Mesenteric fat pad (tissue), 1 donor: Measurements from ENCODE around the gene RNFT2. TPM values are rescaled to one million over a fixed set of nuclear protein-coding genes. Genes with fewer than 3 reads are reported as not detected.

ENCODE experiments used
- DNase-seq: peaks from one replicate; pipeline ENCODE4 v3.0.0-alpha.2; 2020; ENCODE audit warnings: low spot score
- total RNA-seq: library from RNA; stranded (reverse); fragmentation: NEBNext Ultra II Directional; extraction: Animal tissue kit (Norgen Biotek cat#: 25700); gene quantifications from one replicate; pipeline ENCODE4 v1.2.1, GENCODE V29; 2021
- donor health status: DM: yes; HTN: yes; CAD: no.

RNFT2 gene
- total RNA-seq, 1 donor from 2014 or later: 2.1 TPM

DNA sequence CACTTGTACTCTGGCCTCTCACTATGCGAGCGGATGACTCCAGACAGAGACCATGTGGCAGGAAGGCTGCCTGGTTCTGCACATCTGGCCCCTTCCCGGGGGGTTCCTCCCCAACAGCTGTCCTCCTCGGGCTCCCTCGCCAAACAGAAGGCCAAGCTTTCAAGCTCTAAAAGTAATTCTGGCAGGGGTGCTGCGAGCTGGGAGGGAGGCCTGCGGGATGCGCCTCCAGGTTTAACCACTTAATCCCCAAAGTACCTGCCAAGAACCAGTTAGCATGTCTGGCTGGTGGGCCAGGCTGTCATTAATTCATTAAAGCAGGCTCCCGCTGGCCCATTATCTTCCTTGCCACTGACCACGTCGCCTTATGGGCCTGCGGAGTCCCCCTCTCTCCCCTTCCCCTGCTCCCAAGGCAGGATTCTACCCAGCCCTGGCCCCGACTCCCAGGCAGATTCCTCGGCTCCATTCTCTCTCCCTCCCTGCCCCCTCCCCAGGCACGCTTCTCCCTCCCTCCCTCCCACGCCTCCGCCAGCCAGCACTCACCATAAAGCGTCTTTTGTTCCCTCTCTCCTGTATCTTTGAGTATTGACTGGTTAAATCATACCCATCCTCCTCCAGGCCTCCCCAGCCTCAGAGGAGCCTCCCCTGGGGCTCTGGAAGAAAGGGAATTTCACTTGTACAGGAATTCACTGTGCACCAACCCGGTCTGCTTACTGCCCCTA lies 138.2 kb downstream of the RNFT2 start:
- DNase-seq: no peak

DNA sequence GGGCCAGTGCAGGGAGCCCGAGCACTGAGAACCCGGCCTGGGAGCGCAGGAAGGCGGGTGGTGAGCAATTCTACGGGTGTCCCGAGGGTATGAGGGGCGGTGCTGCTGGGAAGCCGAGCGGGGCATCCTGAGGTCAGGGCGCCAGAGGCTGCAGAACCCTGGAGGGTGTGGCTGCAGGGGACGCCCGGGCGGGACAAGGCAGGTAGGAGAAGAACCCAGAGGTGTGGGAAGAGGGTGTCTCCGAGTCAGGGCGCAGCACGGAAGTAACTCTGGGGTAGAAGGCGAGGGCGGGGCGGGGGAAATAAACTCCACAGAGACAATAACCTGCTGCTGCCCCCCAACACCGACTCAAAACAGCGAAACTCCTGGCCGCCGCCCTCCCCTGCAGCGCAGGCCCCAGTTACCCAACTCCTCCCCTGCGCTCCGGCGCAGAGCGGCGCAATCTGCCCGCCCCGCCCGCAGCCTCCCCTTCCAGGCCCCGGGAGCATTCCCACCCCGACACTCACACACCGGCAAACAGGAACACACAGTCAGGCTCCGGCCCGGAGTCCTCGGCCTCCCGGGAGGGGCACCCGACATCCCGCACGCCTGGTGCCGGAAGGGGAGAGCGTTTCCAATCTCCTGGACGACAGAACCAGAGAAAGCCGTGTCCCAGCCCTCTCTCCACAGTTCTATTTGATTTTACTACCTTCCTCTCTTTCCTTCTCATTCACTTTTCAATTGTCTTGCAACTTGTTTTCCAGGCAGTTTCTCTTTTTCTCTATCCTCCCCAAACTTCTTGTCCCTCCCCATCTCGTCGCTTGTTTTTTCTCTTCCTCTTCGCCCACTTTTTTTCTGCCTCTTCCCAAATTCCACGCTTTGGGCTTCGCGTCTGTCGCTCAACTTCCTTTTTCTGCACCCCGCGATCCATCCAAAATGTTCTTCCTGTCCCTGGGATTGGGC lies 140.7 kb downstream of the RNFT2 start:
- DNase-seq: no peak

DNA sequence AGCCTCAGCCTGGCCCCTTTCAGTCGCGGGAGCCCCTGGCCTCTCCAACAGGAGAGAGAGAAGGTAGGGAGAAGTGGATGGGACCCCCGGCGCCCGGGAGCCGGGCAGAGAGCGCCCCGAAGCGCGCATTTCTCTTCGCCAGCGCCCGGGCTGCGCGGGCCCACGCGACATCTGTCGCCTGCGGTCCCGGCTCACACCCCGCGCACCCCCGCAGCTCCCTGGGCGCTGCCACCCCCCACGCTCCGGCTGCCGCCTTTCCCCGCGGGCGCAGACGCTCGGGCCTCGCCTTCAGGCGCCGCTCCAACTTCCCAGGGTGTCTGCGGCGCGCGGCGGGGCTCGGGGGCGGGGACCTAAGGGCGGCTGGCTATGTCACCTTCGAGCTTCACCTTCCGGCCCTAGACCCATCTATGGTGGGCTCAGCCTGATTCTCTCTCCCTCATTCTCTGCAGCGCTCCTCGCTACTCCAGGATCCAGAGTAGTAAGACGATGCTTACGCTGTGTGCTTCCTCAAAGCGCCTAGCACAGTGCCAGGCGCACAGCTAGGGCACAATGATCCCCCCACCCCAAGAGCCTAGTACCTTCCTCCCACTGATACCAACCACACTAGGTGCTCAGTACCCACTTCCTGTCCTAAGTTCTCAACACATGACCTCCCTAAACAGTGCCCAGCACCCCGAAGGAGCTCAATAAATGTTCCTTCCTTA lies 141.5 kb downstream of the RNFT2 start:
- DNase-seq: no peak

DNA sequence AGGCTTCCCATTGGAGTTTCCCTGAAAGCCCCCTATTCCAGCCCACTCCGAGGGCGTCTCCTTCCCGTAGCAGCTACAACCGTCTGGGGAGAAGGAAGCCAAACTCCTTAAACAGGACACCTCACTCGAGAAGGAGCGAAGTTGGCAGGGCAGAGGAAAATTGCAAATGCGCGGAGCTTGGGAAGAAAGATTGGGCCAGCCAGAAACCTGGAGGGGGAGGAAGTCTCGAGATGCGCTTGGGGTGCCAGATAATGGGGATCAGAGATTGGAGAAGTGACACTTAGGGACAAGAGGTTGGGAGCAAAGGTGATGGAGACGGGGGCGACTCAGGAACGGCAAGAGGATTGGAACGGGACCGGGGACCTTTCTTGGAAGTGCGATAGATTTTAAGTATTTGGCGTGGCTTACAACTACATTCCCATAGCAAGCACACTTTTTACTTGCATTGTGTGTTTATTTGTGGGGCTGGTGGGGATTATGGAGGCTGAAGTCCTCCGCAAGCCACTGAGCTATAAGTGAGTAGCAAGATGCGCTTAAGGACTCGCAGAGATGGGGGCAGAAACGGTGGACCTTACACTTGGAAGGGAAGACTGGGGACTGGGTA lies 142.2 kb downstream of the RNFT2 start:
- DNase-seq: no peak

DNA sequence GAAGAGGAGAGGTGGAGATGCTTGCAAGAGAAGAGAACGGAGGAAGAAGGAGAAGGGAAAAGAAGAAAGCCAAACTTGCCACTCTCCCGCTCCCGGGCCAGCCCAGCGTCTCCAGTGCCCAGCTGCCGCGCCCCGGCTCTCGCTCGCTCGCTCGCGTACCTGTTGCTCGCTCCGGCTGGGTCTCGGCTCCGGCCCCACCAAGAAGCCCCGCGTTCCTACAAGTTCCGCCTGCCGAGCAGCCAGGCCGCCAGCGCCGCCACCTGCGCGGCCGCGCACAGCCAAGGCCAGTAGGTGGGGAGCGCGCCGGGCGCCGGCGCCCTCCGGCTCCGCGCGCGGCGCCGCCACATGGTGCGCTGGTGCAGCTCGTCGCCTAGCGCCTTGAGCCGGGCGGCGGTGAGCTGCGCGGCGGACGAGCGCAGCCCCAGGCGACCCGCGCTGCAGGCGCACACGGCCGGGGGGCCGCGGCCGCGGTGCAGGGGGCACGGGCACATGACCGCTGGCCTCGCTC lies 142.8 kb downstream of the RNFT2 start:
- no peak for DNase-seq

DNA sequence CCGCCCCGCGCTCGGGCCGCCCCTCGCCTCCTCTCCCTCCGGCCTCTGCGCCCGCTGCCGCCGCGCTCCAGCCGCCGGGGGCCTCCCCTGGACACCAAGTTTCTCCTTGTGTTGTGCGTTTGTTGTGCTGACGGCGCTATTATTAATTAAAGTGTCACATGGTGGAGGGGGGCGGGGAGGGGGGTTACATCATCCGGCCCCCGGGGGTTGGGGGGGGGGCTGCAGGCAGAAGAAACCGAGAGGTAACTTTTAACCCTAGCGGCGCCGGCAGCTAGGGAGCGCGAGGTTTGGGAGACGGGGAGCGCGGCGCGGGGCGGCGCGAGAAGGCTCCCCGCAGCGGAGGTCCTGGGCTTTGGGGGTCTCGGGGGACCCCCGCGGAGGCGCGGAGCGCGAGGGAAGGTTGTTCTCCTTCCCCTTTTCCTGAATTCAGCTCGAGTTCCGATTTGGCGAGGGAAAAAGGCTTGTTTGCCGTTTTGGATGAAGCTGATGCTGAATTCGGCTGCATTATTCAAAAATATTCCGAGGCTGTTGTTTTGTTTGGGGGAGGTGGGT lies 143.3 kb downstream of the RNFT2 start, which contains the start of gene HRK:
Gene HRK, minus strand, starts transcription at position 117 of the 552 bp plus-strand sequence. CDS start 134 bp downstream, outside the sequence.
- no peak for DNase-seq

DNA sequence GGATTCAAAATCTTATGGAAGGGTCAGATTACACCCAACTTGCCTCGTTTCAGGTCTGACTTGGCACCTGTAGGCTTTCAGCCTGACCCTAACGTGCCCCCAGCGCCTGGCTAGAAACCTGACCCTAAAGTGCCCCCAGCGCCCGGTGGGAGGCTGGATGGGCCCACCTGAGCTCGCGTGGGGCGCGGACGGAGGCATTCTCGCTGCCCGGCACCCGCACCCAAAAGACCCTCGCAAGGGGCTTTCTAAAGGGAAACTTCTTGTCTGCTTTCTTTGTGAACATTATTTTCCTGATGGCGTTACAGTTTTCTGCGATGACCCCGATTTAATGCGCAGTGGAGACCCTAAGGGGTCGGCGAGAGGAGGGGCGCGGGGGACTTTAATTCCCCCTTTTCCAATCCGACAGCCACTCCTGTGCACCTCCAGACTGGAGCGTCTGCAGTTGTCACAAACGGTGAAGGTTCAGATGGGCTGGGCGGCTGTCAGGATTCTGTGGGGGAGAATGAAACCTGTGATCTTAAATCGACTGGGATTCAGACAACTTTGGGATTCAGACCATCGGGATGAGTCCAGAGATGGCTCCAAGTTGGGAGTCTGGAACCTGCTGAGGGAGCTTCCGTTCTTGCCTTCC lies 143.9 kb downstream of the RNFT2 start:
- DNase-seq: no peak

DNA sequence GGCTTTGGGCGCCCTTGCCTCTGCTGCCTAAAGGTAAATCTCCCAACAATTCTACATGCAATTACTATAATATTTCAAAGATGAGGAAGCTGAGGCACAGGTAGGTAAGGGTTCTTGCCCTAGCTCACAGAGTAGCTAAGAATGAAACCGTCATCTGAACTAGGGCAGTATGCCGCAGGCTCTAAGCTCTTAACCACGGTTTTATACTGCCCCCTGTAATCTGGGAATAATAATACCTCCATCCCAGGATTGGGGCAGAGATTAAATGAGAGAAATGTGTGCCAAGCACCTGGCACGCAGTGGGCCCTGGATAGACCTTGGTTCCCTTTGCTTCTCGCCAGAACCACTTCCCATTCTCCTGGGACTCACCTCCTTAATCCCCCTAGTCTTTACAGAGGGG lies 144.6 kb downstream of the RNFT2 start:
- no peak for DNase-seq

DNA sequence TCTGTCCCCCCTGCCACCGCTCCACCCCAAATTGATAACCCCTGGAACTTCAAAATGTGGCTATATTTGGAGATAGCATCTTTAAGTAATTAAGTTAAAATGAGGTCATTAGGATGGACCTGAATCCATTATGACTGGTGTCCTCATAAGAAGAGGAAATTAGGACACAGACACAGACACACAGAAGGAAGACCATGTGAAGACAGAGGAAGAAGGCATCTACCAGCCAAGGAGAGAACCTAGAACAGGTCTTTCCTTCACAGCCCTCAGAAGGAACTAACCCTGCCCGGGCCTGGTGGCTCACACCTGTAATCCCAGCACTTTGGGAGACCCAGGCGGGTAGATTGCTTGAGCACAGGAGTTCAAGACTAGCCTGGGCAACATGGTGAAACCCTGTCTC lies 146.8 kb downstream of the RNFT2 start:
- no peak for DNase-seq

DNA sequence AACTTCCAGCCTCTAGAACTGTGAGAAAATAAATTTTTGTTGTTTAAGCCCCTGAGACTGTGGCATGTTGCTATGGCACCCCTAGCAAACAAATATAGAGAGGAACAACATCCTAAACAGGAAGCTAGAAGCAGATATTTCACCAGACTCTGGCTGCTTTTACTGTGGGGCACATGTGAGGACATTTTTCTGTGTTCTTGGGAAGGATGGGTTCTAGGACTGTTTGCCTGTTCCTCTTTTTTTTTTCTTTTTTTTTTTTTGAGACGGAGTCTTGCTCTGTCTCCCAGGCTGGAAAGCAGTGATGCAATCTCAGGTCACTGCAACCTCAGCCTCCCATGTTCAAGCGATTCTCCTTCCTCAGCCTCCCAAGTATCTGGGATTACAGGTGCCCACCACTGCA lies 147.4 kb downstream of the RNFT2 start:
- DNase-seq: no peak

DNA sequence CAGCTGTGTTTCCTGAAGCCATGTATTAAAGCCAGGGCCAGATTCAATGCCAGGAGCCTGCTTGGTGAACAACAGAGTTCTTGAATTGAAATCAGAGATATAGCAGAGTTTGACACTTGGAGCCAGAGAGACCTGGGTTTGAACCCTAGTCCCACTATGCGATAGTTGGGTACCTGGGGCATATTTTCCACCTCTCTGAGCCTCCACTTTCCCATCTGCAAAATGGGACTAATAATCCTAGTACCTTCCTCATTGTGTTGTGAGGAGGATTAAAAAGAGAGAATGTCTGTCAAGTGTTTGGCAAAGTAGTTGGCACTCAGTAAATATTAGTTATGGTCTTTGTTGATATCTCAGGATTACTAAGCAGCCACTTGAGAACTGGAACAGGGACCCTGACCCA lies 149.1 kb downstream of the RNFT2 start:
- DNase-seq: no peak

DNA sequence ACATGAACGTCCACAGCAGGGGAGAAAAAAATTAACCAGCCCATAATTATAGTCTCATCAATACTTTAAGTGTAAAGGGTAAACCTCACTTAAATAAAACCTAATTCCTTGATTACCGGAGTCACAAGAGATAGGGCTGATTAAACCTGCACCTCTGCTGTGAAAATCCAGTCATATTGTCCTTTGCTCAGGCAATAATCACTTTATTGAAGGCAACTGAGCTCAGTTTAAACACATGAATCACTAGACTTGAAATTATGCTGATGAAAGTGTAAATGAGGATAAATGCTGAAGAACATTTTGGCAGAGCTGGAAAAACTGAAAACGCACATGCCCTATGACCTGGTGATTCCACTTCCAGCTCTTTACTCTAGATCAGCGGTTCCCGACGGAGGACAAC lies 149.8 kb downstream of the RNFT2 start:
- no peak for DNase-seq

DNA sequence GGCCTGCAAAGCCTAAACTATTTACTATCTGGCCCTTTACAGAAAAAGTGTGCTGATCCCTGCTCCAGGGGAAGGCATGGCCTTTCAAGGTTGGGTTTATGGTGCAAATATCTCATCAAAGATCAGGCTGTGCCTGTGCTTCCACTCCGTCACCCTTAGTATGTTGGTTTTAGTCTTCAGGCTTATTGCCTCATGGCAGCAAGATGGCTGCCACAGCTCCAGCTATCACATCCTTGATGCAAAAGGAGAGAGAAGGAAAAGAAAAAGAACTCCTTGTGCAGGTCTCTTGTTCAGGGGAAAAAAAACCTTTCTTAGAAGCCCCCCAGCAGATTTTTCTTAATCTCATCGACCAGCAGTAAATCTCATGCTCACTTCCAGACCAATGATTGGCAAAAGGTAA lies 152.2 kb downstream of the RNFT2 start:
- DNase-seq: no peak

DNA sequence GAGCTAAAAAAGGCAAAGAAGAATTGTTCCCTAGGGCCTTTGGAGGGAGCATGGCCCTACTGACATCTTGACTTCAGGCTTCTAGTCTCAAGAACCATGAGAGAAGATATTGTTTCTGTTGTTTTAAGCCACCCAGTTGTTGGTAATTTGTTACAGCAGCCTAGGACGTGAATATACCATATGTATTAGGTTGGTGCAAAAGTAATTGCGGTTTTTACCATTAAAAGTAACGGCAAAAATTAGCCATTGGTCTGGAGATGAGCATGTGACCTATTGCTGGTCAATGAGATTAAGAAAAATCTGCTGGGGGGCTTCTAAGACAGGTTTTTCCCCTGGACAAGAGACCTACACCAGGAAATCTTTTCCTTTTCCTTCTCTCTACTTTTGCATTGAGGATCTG lies 152.9 kb downstream of the RNFT2 start:
- no peak for DNase-seq

DNA sequence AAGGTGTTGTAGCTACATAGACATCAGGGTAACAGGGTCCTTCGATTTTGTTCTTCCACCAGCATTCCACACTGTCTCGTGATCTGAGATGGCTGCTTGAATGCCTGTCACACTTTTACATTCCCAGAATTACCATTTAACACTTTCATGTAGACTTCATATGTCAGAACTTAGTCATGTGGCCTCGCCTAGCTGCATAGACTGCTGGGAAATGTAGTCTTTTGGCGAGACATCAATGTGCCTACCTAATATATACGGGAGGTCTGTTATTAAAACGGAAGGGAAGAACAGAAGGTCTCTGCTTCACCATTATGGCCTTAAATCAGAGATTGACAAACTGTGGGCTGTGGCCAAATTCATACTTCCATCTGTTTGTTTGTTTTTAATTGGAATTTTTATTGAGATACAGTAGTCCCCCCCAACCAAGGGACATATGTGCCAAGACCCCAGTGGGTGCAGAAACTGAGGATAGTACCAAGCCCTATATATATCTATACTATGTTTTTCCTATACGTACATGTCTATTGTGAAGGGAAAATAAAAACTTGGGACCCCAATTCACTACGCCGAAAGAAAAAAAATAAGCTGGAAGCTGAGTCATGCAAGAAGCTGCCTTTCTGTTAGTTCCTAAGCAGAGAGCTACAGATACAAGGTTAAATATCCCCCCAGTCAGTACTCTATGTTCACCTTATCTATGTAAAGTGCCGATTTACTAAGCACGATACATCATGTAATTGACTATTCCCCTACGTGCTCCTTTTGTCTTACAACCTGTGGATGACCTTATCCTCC lies 154.4 kb downstream of the RNFT2 start:
- DNase-seq: no peak

DNA sequence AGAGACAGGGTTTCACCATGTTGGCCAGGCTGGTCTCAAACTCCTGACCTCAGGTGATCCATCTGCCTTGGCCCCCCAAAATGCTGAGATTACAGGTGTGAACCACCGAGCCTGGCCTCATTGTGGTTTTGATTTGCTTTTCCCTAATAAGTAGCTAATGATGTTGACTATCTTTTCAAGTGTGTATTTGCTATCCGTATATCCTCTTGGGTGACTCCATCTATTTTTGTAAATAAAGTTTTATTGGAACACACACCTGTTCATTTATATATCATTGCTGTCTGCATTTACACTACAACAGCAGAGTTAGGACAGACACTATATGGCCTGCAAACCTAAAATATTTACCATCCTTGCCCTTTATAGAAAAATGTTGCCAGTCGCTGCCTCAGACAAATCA lies 156.8 kb downstream of the RNFT2 start:
- no peak for DNase-seq

DNA sequence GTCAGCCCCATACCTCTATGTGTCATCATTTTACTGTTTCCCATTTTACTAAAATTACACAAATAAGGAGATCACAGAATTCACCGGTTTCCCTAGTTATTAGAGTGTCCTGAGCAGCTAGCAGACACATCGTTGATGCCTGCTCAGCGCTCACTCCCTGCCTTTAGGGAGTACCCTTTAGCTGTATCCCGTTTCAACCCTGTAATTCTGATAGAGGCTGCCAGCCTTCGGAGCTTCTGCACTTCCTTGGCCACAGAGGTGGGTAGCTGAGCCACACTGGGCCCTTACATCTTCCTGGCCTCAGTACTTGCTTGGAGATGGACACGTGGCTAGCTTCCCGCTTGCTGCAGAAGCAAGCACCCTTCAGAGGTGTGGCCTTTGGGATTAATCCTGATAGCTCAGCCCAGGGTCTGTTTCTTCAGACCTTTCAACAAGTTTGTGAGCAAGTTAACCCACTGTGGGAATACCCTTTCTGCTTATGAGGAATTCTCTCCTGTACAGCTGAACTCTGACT lies 158.4 kb downstream of the RNFT2 start:
- no peak for DNase-seq

DNA sequence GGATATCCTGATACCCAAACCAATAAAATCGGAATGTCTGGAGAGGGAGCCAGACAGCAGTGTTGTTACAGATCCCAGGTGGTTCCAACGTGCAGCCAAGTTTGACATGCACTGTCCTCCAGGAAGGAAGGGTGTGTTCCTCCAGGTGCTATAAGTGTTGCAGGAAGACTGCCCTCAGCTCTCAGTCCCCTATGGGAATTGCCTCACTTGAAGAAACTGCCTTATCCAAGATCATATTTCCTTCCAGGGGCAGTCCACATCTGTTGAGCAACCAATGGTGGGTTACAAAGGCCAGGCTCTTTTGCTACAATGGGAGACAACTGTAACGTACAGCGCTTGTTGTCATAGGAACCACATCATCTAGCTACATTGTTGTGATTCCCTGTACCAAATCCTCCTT lies 159.4 kb downstream of the RNFT2 start:
- DNase-seq: no peak

DNA sequence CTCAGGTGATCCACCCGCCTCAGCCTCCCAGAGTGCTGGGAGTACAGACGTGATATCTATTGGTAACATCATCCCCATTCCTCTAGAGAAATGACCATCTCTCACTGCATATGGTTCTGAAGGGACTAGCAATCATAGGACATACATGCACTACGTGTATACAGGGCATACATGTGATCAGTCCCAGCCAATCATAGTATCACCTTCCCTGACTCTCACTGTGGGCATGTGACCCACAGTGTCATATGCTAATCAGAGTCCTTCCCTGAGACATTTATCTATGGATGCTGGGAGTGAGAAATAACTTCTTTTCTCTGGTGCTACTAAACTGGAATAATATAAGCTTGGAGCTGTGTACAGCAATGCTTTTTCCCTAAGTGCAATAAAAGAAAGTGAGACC lies 160.6 kb downstream of the RNFT2 start:
- DNase-seq: no peak
